ENCODE results near the gene ALDH16A1. TPM values are rescaled to one million over a fixed set of nuclear protein-coding genes. Genes with fewer than 3 reads are reported as not detected.
A peak's percentile ranks its signal among the peaks of the same experiment; 100 is the strongest.

Gene ALDH16A1
- total and polyA plus RNA-seq, 10 donors, result 38.7 to 99.9 (median 49.9) TPM

- H3K36me3 ChIP-seq, result peaks cover 0 to 4% (median 2%) of the 10 kb centered on the region in 6 donors
- DNase-seq, result no peak
- intact Hi-C loops (cut with DNase I; ENCODE audit: low total_unique reads), result loop anchor here (10.0 kb wide), 1 partner anchor 177 kb away; no protein-coding TSS in a partner anchor
- H3K27ac ChIP-seq, result no peak within 1 kb of the TSS
- no peaks in the 10 kb centered on the region for H3K9me3 ChIP-seq
- H3K4me3 ChIP-seq, result peak within 1 kb of the TSS in 4 of 8 donors; percentile 74 to 81 (median 76)
- H3K4me1 ChIP-seq, result peaks cover 0 to 48% (median 24%) of the 10 kb centered on the region in 6 donors
- TF ChIP-seq CTCF (IDR thresholded peaks at IDR 0.05 in 8 of 11, conservative IDR thresholded peaks at IDR 0.05 in 3 of 11) (no peak), POLR2A (IDR thresholded peaks at IDR 0.05) (no peak), POLR2AphosphoS5 (IDR thresholded peaks at IDR 0.05) (no peak)
- H3K27me3 ChIP-seq (replicated peaks in 1 of 7), result peaks cover 4 to 68% (median 60%) of the 10 kb centered on the region in 7 donors
- WGBS, 5 donors, result 3 to 15% (median 7%) methylated on average over 12 to 56 of the region's 56 CpGs
Measured at GRCh38 chr19:49441210-49441959, 11.6 kb upstream of the ALDH16A1 start, which contains the start of gene SLC17A7. Gene SLC17A7, minus strand, starts transcription at chr19:49441527. Its CDS starts 148 bp downstream, at chr19:49441379.

GRCh38 chr19:49441960-49442350 lies 11.1 kb upstream of the ALDH16A1 start:
- WGBS, 5 donors, result 29 to 42% (median 33%) methylated on average over 14 of the region's 14 CpGs
- peak overlapping the region in 3 of 8 donors; percentile 74 to 81 (median 75) for H3K4me3 ChIP-seq

GRCh38 chr19:49442354-49442753 lies 10.7 kb upstream of the ALDH16A1 start:
- H3K27me3 ChIP-seq (replicated peaks in 1 of 7), result peaks cover 4 to 58% (median 51%) of the 10 kb centered on the region in 7 donors
- no peak for DNase-seq

More at GRCh38 chr19:49441960-49442350, 11.1 kb upstream of the ALDH16A1 start:
- TF ChIP-seq POLR2AphosphoS5 (IDR thresholded peaks at IDR 0.05) (no peak), CTCF (IDR thresholded peaks at IDR 0.05 in 8 of 11, conservative IDR thresholded peaks at IDR 0.05 in 3 of 11) (no peak), POLR2A (IDR thresholded peaks at IDR 0.05) (no peak)
- Histone ChIP-seq H3K9me3 (no peaks in the 10 kb centered on the region), H3K27ac (no peak overlapping the region), H3K36me3 (peaks cover 0 to 10% (median 7%) of the 10 kb centered on the region in 6 donors), H3K27me3 (replicated peaks in 1 of 7) (peaks cover 4 to 62% (median 55%) of the 10 kb centered on the region in 7 donors), H3K4me1 (peaks cover 0 to 48% (median 20%) of the 10 kb centered on the region in 6 donors)
- DNase-seq, result no peak
- intact Hi-C loops (cut with DNase I; ENCODE audit: low total_unique reads), result loop anchor here (2.0 to 10.0 kb wide), 2 partner anchors 49 to 177 kb away; no protein-coding TSS in a partner anchor

More at GRCh38 chr19:49442354-49442753, 10.7 kb upstream of the ALDH16A1 start:
- H3K27ac ChIP-seq, result peak overlapping the region in 4 of 8 donors; percentile 74 to 87 (median 84)
- H3K4me3 ChIP-seq, result peak overlapping the region in 5 of 8 donors; percentile 65 to 81 (median 75)
- H3K36me3 ChIP-seq, result peaks cover 0 to 14% (median 11%) of the 10 kb centered on the region in 6 donors
- TF ChIP-seq POLR2A (IDR thresholded peaks at IDR 0.05) (no peak), POLR2AphosphoS5 (IDR thresholded peaks at IDR 0.05) (no peak), CTCF (IDR thresholded peaks at IDR 0.05 in 8 of 11, conservative IDR thresholded peaks at IDR 0.05 in 3 of 11) (no peak)
- intact Hi-C loops (cut with DNase I; ENCODE audit: low total_unique reads), result loop anchor here (2.0 to 10.0 kb wide), 2 partner anchors 50 to 178 kb away; no protein-coding TSS in a partner anchor
- WGBS, 5 donors, result 5 to 11% (median 10%) methylated on average over 11 of the region's 11 CpGs
- peaks cover 0 to 51% (median 20%) of the 10 kb centered on the region in 6 donors for H3K4me1 ChIP-seq
- H3K9me3 ChIP-seq, result no peaks in the 10 kb centered on the region
